H4 (cell line): ENCODE data around the gene SLC38A8. TPM values are rescaled to one million over a fixed set of nuclear protein-coding genes. Genes with fewer than 3 reads are reported as not detected.

Experiments
- DNase-seq: peaks from one replicate; pipeline ENCODE4 v3.0.0-alpha.2; 2015; ENCODE audit warnings: low spot score
- total RNA-seq: library from RNA; depleted of rRNA; stranded (reverse); fragments of >200 nt; shearing (Covaris generic); gene quantifications from 2 replicates; pipeline ENCODE4 v1.2.3, GENCODE V29; 2014; rRNA removed

SLC38A8 gene
- total RNA-seq, 1 experiment from 2014 or later = not detected

DNA sequence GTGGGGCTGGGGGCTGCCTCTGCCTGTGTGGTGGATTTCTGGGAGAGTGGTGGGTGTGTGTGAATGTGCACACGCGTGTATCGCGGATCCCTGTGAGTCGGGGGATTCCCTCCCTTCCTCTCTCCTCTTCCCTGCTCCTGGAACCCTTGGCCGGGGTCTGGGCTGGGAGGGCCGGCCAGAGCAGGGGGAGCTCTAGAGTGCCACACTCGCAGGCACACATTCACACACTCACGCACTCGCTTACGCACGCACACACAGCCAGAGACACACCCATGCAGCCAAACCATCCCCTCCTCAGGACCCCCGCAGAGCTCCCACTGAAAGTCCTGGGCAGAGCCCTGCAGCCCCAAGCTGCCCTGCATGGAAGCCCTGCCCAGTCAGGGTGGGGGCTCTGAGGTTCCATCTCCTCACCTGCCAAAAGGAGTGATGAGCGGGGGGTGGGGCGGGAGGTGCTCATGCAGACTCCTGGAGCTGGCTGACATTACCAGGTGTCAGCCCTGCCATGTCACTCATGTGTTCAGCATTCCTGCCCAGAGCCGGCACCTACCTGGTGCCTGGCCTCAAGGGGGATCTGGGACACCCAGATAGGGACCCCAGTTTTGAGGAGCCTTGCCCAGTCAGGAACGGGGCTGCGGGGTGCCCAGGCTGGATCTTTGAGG lies 72.7 kb downstream of the SLC38A8 start:
- no peak for DNase-seq

DNA sequence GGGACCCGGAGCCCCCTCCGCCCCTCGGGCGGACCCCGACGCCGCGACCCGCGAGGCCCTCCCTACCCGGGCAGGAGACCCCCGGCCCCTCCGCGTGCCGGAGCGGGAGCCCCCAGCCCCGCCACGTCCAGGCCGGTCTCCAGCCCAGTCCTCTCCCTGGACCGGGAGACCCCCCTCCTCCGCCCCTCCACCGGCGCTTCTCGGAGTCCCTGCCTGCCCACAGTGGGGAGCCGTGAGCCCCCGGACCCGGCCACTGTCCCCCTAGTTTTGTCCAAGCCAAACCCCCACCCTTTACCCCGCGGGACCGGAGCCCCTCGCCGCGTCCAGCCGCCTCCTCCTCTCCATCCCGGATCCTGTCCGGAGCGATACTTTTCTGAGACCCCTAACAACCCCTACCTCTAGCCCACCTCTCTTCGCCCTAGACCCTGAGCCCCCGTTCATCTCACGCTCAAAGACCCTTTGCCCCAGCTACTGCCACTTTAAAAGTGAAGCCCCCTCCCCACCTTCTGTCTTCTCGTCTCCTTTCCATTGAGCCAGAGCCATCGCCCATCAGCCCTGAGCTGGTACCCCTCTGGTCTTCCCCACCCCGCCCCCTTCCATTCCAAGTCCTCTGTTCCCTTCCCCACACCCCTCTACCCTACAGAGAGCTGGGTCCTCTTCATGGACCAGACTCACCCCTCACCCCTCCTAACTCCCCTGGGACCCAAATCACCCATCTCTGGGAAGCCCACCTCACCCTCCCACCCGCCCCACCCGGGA lies 73.5 kb downstream of the SLC38A8 start:
- DNase-seq = no peak

DNA sequence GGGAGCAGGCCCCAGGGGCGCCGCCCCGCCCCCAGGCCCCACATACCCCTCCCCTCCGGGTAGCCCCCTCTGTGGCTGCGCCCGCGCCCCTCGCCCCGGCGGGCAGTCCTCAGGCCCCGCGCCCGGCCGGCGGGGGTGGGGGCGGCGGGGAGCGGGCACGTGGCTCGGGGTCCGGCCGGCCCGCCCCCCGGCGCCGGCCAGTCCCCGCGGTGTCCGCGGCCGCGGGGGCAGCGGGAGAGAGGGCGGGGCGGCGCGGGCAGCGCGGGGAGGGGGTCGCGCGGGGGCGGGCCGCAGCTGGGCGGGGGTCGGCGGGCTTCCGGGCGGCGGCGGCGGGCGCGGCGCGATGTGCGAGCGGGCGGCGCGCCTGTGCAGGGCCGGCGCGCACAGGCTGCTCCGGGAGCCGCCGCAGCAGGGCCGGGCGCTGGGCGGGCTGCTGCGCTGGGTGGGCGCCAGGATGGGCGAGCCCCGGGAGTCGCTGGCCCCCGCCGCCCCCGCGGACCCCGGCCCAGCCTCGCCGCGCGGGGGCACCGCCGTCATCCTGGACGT lies 74.2 kb downstream of the SLC38A8 start:
- DNase-seq = no peak

DNA sequence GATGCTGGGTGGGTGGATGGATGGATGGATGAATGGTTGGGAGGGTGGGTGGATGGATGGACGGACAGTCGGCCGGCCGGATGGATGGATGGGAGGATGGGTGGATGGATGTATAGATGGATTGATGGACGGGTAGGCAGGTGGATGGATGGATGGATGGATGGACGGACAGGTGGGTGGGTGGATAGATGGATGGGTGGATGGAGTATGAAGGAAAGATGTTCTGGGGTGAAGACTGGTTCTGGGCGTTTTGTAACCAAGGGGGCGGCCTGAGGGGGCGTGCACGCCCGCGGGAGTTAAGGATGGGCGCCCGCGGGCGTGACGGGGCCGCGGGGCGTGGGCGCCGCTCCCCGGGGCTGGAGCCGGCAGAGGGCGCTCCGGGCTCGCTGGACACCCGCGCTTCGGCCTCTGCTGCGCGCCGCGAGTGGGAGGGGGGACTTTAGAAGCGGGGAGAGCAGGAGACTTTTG lies 74.7 kb downstream of the SLC38A8 start, which contains the start of gene NECAB2:
Gene NECAB2 (plus strand): TSS at position 407 of the 468 bp plus-strand sequence. CDS start 405 bp downstream, outside the sequence.
- DNase-seq = no peak

DNA sequence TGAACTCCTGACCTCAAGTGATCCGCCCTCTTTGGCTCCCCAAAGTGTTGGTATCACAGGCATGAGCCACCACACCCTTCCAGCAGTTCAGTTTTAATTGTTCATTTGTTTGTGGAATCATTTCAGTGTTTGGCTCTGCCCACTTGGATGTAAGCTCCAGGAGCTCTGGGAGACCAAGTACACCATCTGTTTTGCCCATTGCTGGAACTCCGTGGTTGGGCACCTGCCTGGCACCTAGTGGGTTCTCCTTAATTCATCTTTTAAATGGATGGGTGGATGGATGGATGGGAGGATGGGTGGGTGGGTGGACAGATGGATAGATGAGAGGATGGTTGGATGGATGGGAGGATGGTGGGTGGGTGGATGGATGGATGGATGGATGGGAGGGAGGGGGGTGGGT lies 75.5 kb downstream of the SLC38A8 start:
- DNase-seq = no peak

DNA sequence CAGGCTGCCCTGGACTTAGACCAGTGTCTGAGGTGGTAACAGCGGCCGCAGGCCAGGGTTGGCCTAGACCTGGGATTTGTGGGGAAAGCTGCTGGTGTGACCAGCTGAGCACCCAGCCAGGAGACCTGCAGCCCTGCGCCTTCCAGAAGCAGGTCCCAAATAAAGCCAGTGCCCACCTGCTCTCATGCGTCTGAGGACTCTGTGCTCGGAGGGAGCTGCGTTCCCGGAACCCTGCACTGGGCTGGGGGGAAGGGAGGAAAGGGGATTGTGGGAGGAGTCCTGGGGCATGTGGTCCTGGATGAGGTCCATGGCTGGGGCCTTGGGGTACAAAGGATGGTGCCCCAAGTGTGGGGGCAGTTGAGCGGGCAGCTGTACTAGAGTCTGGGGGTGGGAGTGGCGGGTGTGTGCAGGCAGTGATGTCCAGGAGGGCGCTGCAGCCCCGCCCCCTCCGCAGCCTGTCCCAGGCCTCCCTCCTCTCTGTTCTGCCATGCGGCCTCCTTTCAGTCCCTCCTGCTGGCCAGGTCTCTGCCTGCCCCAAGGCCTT lies 76.4 kb downstream of the SLC38A8 start:
- DNase-seq = no peak

DNA sequence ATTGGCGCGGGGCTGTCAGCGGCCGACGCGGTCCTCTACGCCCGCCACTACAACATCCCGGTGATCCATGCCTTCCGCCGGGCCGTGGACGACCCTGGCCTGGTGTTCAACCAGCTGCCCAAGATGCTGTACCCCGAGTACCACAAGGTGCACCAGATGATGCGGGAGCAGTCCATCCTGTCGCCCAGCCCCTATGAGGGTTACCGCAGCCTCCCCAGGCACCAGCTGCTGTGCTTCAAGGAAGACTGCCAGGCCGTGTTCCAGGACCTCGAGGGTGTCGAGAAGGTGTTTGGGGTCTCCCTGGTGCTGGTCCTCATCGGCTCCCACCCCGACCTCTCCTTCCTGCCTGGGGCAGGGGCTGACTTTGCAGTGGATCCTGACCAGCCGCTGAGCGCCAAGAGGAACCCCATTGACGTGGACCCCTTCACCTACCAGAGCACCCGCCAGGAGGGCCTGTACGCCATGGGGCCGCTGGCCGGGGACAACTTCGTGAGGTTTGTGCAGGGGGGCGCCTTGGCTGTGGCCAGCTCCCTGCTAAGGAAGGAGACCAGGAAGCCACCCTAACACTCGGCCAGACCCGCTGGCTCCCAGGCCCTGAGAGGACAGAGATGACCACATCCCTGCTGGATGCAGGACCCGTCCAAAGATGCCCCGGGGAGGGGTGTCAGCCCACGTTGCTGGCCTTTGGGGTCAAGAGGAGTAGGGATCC lies 77.0 kb downstream of the SLC38A8 start:
- DNase-seq = no peak

DNA sequence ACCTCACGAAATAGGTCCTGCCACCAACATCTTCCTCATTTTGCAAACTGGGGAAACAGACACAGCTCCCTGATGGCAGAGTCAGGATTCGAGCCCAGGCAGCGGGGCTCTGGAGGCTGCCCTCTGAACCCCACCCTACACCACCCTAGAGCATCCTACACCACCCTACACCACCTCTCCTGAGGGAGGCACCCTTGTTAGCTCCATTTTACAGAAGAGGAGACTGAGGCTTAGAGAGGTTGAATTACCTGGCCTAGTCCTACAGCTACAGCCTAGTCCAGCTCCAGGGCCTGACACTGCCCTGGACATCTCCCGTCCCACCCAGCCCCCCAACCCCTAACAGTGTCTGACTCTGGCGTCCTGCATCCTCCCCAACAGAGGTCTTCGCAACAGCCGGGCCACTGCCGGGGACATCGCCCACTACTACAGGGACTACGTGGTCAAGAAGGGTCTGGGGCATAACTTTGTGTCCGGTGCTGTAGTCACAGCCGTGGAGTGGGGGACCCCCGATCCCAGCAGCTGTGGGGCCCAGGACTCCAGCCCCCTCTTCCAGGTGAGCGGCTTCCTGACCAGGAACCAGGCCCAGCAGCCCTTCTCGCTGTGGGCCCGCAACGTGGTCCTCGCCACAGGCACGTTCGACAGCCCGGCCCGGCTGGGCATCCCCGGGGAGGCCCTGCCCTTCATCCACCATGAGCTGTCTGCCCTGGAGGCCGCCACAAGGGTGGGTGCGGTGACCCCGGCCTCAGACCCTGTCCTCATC lies 77.7 kb downstream of the SLC38A8 start:
- DNase-seq = no peak

DNA sequence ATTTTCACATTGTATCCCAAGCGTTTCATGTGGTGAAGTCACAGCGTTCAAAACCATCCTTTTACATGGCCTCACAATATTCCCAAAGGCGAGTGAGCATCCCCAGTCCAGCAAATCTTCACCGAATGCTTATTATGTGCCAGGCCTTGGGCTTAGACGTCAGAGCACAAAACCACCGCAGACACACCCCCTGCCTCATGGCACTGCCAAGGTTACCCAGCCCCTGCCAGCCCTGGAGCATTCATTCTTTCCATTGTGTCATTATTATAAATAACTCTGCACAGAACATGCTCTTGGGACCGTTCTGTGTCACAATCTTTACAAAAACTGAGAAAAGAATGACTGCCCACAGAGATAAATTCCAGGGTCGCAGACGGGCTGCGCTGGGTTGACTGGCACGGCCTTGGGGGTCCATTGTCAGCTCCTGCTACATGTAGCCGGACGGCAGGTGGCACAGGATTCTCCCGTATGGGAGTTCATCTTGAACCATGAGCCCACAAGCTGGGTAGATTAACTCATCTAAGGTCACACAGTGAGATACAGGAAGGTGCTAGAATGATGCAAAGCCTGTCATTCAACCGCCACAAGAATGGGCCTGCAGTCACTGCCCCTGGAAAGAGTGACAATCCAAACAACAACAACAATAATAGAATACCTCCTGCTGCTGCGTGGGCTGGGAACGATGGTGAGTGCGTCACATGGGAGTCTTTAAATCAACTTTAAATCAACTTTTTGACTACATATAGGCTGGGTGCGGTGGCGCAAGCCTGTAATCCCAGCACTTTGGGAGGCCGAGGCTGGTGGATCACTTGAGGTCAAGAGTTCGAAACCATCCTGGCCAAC lies 79.1 kb downstream of the SLC38A8 start:
- DNase-seq = no peak

DNA sequence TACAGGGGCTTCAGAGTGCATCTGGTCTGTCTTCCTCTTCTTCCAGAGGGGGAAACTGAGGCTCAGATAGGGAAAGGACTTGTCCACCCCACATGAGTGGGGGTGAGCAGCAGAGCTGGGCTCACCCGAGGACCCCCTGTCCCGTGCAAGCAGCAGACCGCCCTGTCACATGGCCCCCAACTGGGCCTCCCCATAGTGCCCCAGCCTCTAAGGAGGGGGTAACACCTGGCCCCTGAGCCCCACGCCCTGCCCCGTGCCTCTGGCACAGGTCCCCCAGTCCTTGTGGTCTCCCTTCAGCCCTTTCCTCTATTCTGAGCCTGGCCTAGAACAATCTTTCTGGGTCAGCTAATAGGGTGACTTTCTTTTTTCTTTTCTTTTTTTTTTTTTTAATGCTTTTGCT lies 81.0 kb downstream of the SLC38A8 start:
- no peak for DNase-seq

DNA sequence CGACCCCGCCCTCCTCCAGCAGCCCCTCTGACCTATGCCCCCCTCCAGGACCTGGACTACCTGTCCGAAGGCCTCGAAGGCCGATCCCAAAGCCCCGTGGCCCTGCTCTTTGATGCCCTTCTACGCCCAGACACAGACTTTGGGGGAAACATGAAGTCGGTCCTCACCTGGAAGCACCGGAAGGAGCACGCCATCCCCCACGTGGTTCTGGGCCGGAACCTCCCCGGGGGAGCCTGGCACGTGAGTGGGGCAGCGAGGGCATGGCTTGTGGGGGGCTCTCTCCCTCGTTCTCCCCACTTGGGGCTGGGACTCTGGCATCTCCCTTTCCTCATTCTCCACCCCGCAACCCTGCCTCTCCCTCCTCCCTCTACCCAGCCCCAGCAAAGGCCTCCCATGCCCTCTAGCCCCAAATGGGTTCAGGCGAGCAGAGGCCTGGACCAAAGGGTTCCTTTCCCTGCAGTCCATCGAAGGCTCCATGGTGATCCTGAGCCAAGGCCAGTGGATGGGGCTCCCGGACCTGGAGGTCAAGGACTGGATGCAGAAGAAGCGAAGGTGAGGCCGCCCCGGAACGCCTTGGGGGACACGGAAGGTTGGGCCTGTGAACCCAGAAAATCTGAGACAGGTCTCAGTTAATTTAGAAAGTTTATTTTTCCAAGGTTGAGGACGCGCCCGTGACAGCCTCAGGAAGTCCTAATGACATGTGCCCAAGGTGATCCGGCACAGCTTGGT lies 81.9 kb downstream of the SLC38A8 start:
- no peak for DNase-seq

Other genes starting within 250 kb of the SLC38A8 start
- 25.5 and 30.7 TPM in 2 replicates for gene HSBP1, start 234.8 kb downstream of the SLC38A8 start, total RNA-seq
- 1.4 and 1.7 TPM in 2 replicates for gene MLYCD, start 143.7 kb downstream of the SLC38A8 start, total RNA-seq
- gene OSGIN1, start 89.6 kb downstream of the SLC38A8 start, total RNA-seq = 26.1 and 27.3 TPM in 2 replicates
- 0.37 and 0.52 TPM in 2 replicates for gene NECAB2, start 74.6 kb downstream of the SLC38A8 start, total RNA-seq
- 56.3 and 77.9 TPM in 2 replicates for gene MBTPS1, start 74.1 kb upstream of the SLC38A8 start, total RNA-seq
- gene HSDL1, start 102.4 kb upstream of the SLC38A8 start, total RNA-seq = 39.7 and 44.7 TPM in 2 replicates
- 0.29 TPM in 1 of 2 replicates, not detected in the other for gene DNAAF1, start 102.5 kb upstream of the SLC38A8 start, total RNA-seq
- 8.1 and 18.4 TPM in 2 replicates for gene TAF1C, start 144.3 kb upstream of the SLC38A8 start, total RNA-seq
- gene ADAD2, start 148.4 kb upstream of the SLC38A8 start, total RNA-seq = not detected in 2 replicates
- gene KCNG4, start 197.2 kb upstream of the SLC38A8 start, total RNA-seq = not detected in 2 replicates